IPS-18c (cell line): ENCODE measurements around the gene PKD2.
"Not testable (repeated sequence)": the region's sequence is repeated elsewhere in the genome, so short reads cannot be mapped to it uniquely, and the experiment has no call there.

Source experiments
- H3K4me3 ChIP-seq: 2 replicates; pipeline ENCODE4 v1.7.0; 2013; ENCODE audit warnings: low read depth, mild to moderate bottlenecking, low read length, moderate library complexity; ENCODE audit not compliant: insufficient read depth
- H3K9me3 ChIP-seq: one replicate; pipeline ENCODE4 v1.6.1; 2013; ENCODE audit warnings: mild to moderate bottlenecking, low read length, moderate library complexity; ENCODE audit not compliant: control insufficient read depth, insufficient read depth

The PKD2 gene

GRCh38 chr4:88112856-88113255 lies 105.4 kb downstream of the PKD2 start:
- H3K9me3 ChIP-seq = no peaks in the 10 kb centered on the region
- H3K4me3 ChIP-seq = no peak overlapping the region

DNA sequence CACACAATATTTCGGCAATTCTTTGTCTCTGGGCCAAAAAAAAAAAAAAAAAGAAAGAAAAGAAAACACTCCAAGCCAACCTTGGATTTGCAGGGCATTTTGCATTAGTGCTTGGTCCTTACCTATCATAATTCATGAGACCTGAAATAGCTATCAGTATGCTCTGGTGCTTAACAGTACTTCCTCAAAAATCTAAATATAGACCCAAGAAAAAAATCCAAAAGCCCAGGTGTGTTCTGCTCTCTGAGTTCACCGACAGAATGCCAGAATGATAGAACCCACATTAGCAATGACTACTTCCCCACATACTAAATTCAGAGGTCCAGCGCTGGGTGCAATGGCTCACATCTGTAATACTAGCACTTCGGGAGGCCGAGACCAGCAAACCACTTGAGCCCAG lies 108.2 kb downstream of the PKD2 start:
- peaks cover 8% of the 10 kb centered on the region for H3K9me3 ChIP-seq
- no peak overlapping the region for H3K4me3 ChIP-seq

DNA sequence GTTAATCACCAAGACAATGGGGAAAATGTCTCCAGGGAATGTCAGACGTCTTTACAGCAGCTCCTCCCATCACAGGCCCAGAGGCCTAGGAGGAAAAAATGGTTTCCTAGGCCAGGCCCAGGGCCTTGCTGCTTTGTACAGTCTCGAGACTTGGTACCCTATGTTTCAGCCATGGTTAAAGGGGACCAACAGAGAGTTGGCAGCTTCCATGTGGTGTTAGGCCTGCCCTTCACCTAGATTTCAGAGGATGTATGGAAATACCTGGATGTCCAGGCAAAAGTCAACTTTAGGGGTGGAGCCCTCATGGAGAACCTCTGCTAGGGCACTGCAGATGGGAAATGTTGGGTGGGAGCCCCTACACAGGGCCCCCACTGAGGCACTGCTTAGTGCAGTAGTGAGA lies 112.5 kb downstream of the PKD2 start:
- H3K9me3 ChIP-seq = peaks cover 8% of the 10 kb centered on the region

DNA sequence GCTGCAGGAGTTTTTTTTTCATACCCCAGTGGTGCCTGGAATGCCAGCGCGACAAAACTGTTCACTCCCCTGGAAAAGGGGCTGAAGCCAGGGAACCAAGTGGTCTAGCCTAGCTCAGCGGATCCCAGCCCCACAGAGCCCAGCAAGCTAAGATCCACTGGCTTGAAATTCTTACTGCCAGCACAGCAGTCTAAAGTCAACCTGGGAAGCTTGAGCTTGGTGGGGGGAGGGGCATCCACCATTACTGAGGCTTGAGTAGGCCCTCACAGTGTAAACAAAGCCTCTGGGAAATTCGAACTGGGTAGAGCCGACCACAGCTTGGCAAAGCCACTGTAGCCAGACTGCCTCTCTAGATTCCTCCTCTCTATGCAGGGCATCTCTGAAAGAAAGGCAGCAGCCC lies 114.8 kb downstream of the PKD2 start:
- H3K9me3 ChIP-seq, H3K4me3 ChIP-seq: not testable (repeated sequence)

More for the DNA sequence above, 112.5 kb downstream of the PKD2 start:
- no peak overlapping the region; the same call in 1 of the 2 replicates for H3K4me3 ChIP-seq
